DND-41 (cell line): ENCODE results near the gene MTCH1.
"Not testable (repeated sequence)": the region's sequence is repeated elsewhere in the genome, so short reads cannot be mapped to it uniquely, and the experiment has no call there.

Experiments used
- CTCF ChIP-seq: IDR thresholded peaks from 2 replicates; pipeline ENCODE4 v1.5.1; 2012; ENCODE audit warnings: borderline replicate concordance, low read length, moderate library complexity, mild to moderate bottlenecking; ENCODE audit not compliant: poor library complexity, severe bottlenecking; ENCODE audit errors: extremely low read depth
- EZH2 ChIP-seq: IDR thresholded peaks from 3 replicates; pipeline ENCODE4 v1.6.1; 2012; ENCODE audit warnings: borderline replicate concordance, low read depth, mild to moderate bottlenecking, moderate library complexity, low read length, inconsistent platforms; ENCODE audit not compliant: severe bottlenecking

GRCh38 chr6:36942329-36942728 lies 43.7 kb downstream of the MTCH1 start:
- TF ChIP-seq CTCF, EZH2: not testable (repeated sequence)
